ENCODE results near the gene ANKRD60.

DNA sequence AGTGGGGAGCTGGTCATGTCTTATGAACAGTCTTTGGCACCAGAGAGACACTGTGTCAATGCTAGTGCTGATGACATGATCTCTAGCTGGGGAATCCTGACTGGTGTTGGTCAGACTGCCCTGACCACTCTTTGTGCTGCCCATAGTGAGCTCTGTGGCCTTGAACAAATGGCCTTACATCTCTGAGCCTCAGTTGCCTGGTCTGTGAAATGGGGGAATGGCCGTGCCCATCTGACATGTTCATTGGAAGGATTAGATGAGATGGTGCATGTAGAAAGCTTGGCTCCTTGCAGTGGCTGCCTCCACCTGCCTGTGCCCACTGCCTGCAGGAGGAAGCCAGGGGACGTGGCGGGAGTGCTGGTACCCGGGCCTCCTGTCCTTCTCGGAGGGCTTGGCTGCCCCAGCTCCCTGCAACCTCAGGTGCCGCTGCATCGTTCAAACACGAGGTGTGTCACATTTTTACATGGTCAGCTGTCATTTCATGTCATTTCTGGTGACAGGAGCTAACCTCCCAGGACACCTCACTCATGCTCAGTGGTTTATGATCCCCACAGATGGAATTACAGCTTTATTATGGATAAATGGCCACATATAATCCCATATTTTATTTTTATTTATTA, 45.8 kb downstream of the ANKRD60 start:
- TF ChIP-seq POLR2A (IDR thresholded peaks at IDR 0.05) = no peak
- TF ChIP-seq, protein P1, sequence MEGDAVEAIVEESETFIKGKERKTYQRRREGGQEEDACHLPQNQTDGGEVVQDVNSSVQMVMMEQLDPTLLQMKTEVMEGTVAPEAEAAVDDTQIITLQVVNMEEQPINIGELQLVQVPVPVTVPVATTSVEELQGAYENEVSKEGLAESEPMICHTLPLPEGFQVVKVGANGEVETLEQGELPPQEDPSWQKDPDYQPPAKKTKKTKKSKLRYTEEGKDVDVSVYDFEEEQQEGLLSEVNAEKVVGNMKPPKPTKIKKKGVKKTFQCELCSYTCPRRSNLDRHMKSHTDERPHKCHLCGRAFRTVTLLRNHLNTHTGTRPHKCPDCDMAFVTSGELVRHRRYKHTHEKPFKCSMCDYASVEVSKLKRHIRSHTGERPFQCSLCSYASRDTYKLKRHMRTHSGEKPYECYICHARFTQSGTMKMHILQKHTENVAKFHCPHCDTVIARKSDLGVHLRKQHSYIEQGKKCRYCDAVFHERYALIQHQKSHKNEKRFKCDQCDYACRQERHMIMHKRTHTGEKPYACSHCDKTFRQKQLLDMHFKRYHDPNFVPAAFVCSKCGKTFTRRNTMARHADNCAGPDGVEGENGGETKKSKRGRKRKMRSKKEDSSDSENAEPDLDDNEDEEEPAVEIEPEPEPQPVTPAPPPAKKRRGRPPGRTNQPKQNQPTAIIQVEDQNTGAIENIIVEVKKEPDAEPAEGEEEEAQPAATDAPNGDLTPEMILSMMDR (IDR thresholded peaks at IDR 0.05) = no peak
